H1 (cell line): ENCODE data around the gene GSTM2. TPM values are rescaled to one million over a fixed set of nuclear protein-coding genes. Genes with fewer than 3 reads are reported as not detected.

Experiments
- CTCF ChIA-PET: fragments of 300-600 bp; sonication (Branson Sonifier 250); formaldehyde crosslinking; loops from one replicate; lab custom pipeline; 2021; ENCODE audit not compliant: partially characterized antibody; lab: Charles Lee
- POLR2A ChIA-PET: fragments of 300-600 bp; sonication (Branson Sonifier 250); formaldehyde crosslinking; loops from one replicate; lab custom pipeline; 2021; ENCODE audit warnings: inconsistent platforms; ENCODE audit not compliant: partially characterized antibody; lab: Charles Lee
- DNase-seq, 2 experiments: peaks; one replicate each; pipeline versions ENCODE4 v3.0.0 to v3.0.0-alpha.2; 2010 to 2022; ENCODE audit warnings: low spot score in 2 of 2, low read depth in 1 of 2, mixed read lengths in 1 of 2
- FAIRE-seq: peaks from 2 replicates; lab custom pipeline; 2011; peaks lifted over from hg19 to GRCh38; lab: Jason Lieb, UNC
- H2AFZ ChIP-seq: 2 replicates; pipeline ENCODE4 v1.8.1; 2012; ENCODE audit warnings: low read length, inconsistent platforms
- H2AK5ac ChIP-seq: 2 replicates; pipeline ENCODE4 v1.6.1; 2013; ENCODE audit warnings: low read depth, low read length
- H2BK120ac ChIP-seq: replicated peaks from 2 replicates; pipeline ENCODE3; 2013; ENCODE audit warnings: low read depth, low read length, inconsistent platforms
- H2BK12ac ChIP-seq: 2 replicates; pipeline ENCODE4 v1.6.1; 2013; ENCODE audit warnings: low read depth, low read length
- H2BK15ac ChIP-seq: 2 replicates; pipeline ENCODE4 v1.6.1; 2013; ENCODE audit warnings: low read length
- H2BK20ac ChIP-seq: 2 replicates; pipeline ENCODE4 v1.6.1; 2013; ENCODE audit warnings: low read length
- H2BK5ac ChIP-seq: 2 replicates; pipeline ENCODE4 v1.6.1; 2013; ENCODE audit warnings: low read depth, low read length
- H3K14ac ChIP-seq: 2 replicates; pipeline ENCODE4 v1.6.1; 2013; ENCODE audit warnings: inconsistent platforms; ENCODE audit not compliant: insufficient read length
- H3K18ac ChIP-seq: 2 replicates; pipeline ENCODE4 v1.6.1; 2013; ENCODE audit warnings: low read length; ENCODE audit errors: extremely low read depth
- H3K23ac ChIP-seq: 2 replicates; pipeline ENCODE4 v1.6.1; 2013; ENCODE audit warnings: inconsistent platforms; ENCODE audit not compliant: insufficient read length
- H3K23me2 ChIP-seq: 2 replicates; pipeline ENCODE4 v1.6.1; 2013; ENCODE audit warnings: low read depth, low read length
- H3K27ac ChIP-seq: 2 replicates; pipeline ENCODE4 v1.6.1; 2011; ENCODE audit warnings: low read depth, low read length, inconsistent platforms
- H3K27me3 ChIP-seq, 4 experiments: replicated peaks in 1 of 4; 1 replicate in 1 of 4; 2 replicates in 3 of 4; pipeline versions ENCODE4 v1.6.1 to v1.8.1; 2011 to 2013; ENCODE audit warnings: low read length in 3 of 4, mild to moderate bottlenecking in 3 of 4, inconsistent platforms in 2 of 4, mixed read lengths in 2 of 4, moderate library complexity in 1 of 4; ENCODE audit not compliant: control insufficient read depth in 3 of 4, insufficient read depth in 3 of 4; ENCODE audit errors: extremely low read depth in 1 of 4
- H3K36me3 ChIP-seq, 4 experiments: 2 replicates each; pipeline versions ENCODE4 v1.6.1 to v1.8.1; 2011 to 2013; ENCODE audit warnings: mild to moderate bottlenecking in 4 of 4, low read length in 3 of 4, moderate library complexity in 2 of 4, control low read depth in 1 of 4, inconsistent platforms in 1 of 4; ENCODE audit not compliant: insufficient read depth in 4 of 4, control insufficient read depth in 2 of 4
- H3K4ac ChIP-seq: replicated peaks from 2 replicates; pipeline ENCODE3; 2013; ENCODE audit warnings: low read length, low read depth, mixed read lengths, inconsistent platforms; ENCODE audit not compliant: insufficient read length
- H3K4me1 ChIP-seq, 4 experiments: replicated peaks in 1 of 4; 1 replicate in 1 of 4; 2 replicates in 3 of 4; pipeline versions ENCODE4 v1.6.1 to v1.8.1; 2011 to 2013; ENCODE audit warnings: low read length in 3 of 4, inconsistent platforms in 2 of 4, mixed read lengths in 1 of 4; ENCODE audit not compliant: insufficient read depth in 4 of 4, control insufficient read depth in 3 of 4
- H3K4me2 ChIP-seq, 2 experiments: 2 replicates each; pipeline versions ENCODE4 v1.6.1 to v1.8.1; 2011 to 2013; ENCODE audit warnings: low read depth in 2 of 2, low read length in 2 of 2, control low read depth in 1 of 2, inconsistent platforms in 1 of 2, mild to moderate bottlenecking in 1 of 2; ENCODE audit not compliant: insufficient read depth in 1 of 2
- H3K4me3 ChIP-seq, 4 experiments: fragments of 200-600, 300-600 bp in 1 of 4; sonication (generic), shearing (Covaris generic), sonication (Bioruptor Twin) in 1 of 4; 2 replicates each; pipeline versions ENCODE4 v1.5.1 to v1.8.1; 2011 to 2016; ENCODE audit warnings: low read length in 4 of 4, low read depth in 3 of 4, control low read depth in 2 of 4, inconsistent platforms in 2 of 4, mild to moderate bottlenecking in 2 of 4, mixed read lengths in 1 of 4, moderate library complexity in 1 of 4; ENCODE audit not compliant: insufficient read depth in 2 of 4; ENCODE audit errors: extremely low read depth in 1 of 4
- H3K56ac ChIP-seq: replicated peaks from 2 replicates; pipeline ENCODE3; 2013; ENCODE audit warnings: low read depth, mild to moderate bottlenecking, mixed read lengths, low read length, inconsistent platforms; ENCODE audit not compliant: insufficient read length
- H3K79me1 ChIP-seq: 2 replicates; pipeline ENCODE4 v1.6.1; 2013; ENCODE audit warnings: low read depth, low read length, control low read depth
- H3K79me2 ChIP-seq, 2 experiments: 2 replicates each; pipeline versions ENCODE4 v1.6.1 to v1.8.1; 2012 to 2013; ENCODE audit warnings: low read length in 2 of 2, mild to moderate bottlenecking in 2 of 2, inconsistent platforms in 1 of 2; ENCODE audit not compliant: insufficient read depth in 2 of 2, control insufficient read depth in 1 of 2
- H3K9ac ChIP-seq, 4 experiments: replicated peaks in 1 of 4; 1 replicate in 1 of 4; 2 replicates in 3 of 4; pipeline versions ENCODE4 v1.6.1 to v1.8.1; 2011 to 2013; ENCODE audit warnings: low read depth in 3 of 4, low read length in 3 of 4, control low read depth in 2 of 4, mild to moderate bottlenecking in 2 of 4, moderate library complexity in 2 of 4, inconsistent platforms in 1 of 4; ENCODE audit errors: extremely low read depth in 1 of 4
- H3K9me3 ChIP-seq, 2 experiments: 2 replicates each; pipeline versions ENCODE4 v1.6.1 to v1.8.1; 2012 to 2013; ENCODE audit warnings: mild to moderate bottlenecking in 2 of 2, moderate library complexity in 2 of 2, control low read depth in 1 of 2, inconsistent platforms in 1 of 2, low read depth in 1 of 2, low read length in 1 of 2, mixed read lengths in 1 of 2; ENCODE audit not compliant: insufficient read depth in 2 of 2
- H4K20me1 ChIP-seq, 2 experiments: replicated peaks in 1 of 2; 2 replicates each; pipeline versions ENCODE3 to v1.8.1; 2011 to 2013; ENCODE audit warnings: inconsistent platforms in 2 of 2, low read length in 2 of 2, mild to moderate bottlenecking in 1 of 2; ENCODE audit not compliant: insufficient read depth in 2 of 2, control insufficient read depth in 1 of 2
- H4K5ac ChIP-seq: 2 replicates; pipeline ENCODE4 v1.6.1; 2013; ENCODE audit warnings: low read length, low read depth, mixed read lengths, inconsistent platforms; ENCODE audit not compliant: insufficient read length
- H4K8ac ChIP-seq: 2 replicates; pipeline ENCODE4 v1.8.0; 2013; ENCODE audit warnings: mild to moderate bottlenecking, moderate library complexity, low read length, inconsistent platforms; ENCODE audit not compliant: insufficient read depth; ENCODE audit errors: extremely low read depth
- H4K91ac ChIP-seq: replicated peaks from 2 replicates; pipeline ENCODE3; 2013; ENCODE audit warnings: low read length, mixed read lengths, inconsistent platforms; ENCODE audit not compliant: insufficient read length
- CREB1 ChIP-seq: IDR thresholded peaks from 2 replicates; pipeline ENCODE4 v1.6.1; 2012; ENCODE audit warnings: inconsistent platforms
- EP300 ChIP-seq, 2 experiments: IDR thresholded peaks; 1 replicate in 1 of 2; 2 replicates in 1 of 2; pipeline ENCODE4 v1.6.1; 2011 to 2012; ENCODE audit warnings: low read depth in 2 of 2, low read length in 2 of 2, mild to moderate bottlenecking in 2 of 2, borderline replicate concordance in 1 of 2, inconsistent platforms in 1 of 2, moderate library complexity in 1 of 2
- GTF2F1 ChIP-seq: IDR thresholded peaks from 2 replicates; pipeline ENCODE4 v1.6.1; 2012; ENCODE audit warnings: low read depth, low read length, improper control_type of control experiment, borderline replicate concordance
- KDM5A ChIP-seq: fragments of 200-600 bp; IDR thresholded peaks from 2 replicates; pipeline ENCODE4 v1.7.1; 2012; ENCODE audit warnings: mild to moderate bottlenecking, low read length, inconsistent platforms, mixed read lengths
- PHF8 ChIP-seq: fragments of 200-600 bp; sonication (generic); conservative IDR thresholded peaks from 2 replicates; pipeline ENCODE4 v1.7.1; 2012; ENCODE audit warnings: low read depth, mild to moderate bottlenecking, inconsistent platforms, low read length, moderate library complexity
- RAD21 ChIP-seq, 2 experiments: IDR thresholded peaks in 1 of 2; conservative IDR thresholded peaks in 1 of 2; 2 replicates each; pipeline ENCODE4 v1.6.1; 2011; ENCODE audit warnings: low read depth in 2 of 2, low read length in 2 of 2, improper control_type of control experiment in 1 of 2, inconsistent platforms in 1 of 2, mild to moderate bottlenecking in 1 of 2, moderate library complexity in 1 of 2
- RXRA ChIP-seq: IDR thresholded peaks from 2 replicates; pipeline ENCODE4 v1.6.1; 2011; ENCODE audit warnings: low read depth, mild to moderate bottlenecking, low read length, moderate library complexity; ENCODE audit not compliant: insufficient read depth
- SIRT6 ChIP-seq: IDR thresholded peaks from one replicate; pipeline ENCODE4 v1.7.1; 2012; ENCODE audit warnings: low read length, inconsistent platforms
- SP1 ChIP-seq: IDR thresholded peaks from 2 replicates; pipeline ENCODE4 v1.6.1; 2011; ENCODE audit warnings: low read depth, low read length
- SRF ChIP-seq: IDR thresholded peaks from 2 replicates; pipeline ENCODE4 v1.6.1; 2011; ENCODE audit warnings: mild to moderate bottlenecking, low read depth, low read length, moderate library complexity
- TBP ChIP-seq: IDR thresholded peaks from 2 replicates; pipeline ENCODE4 v1.6.1; 2011; ENCODE audit warnings: low read depth, low read length, improper control_type of control experiment
- WGBS, 2 experiments: shearing (Covaris generic) in 1 of 2; methylation state at CpG; one replicate each; pipeline versions ENCODE4 v1.1.6 to v1.1.7; 2013 to 2015; ENCODE audit warnings: low lambda C conversion rate in 2 of 2, mixed read lengths in 2 of 2, inconsistent platforms in 1 of 2, low coverage in 1 of 2, missing lambda C conversion rate in 1 of 2; ENCODE audit not compliant: insufficient replicate concordance in 2 of 2, insufficient coverage in 1 of 2, insufficient read length in 1 of 2; ENCODE audit errors: extremely low coverage in 1 of 2, missing lambda C conversion rate in 1 of 2; 5-methylcytosine and 5-hydroxymethylcytosine counted together
- polyA plus RNA-seq, 7 experiments: library from polyadenylated mRNA; depleted of rRNA in 3 of 7; stranded (reverse) in 5 of 7; unstranded in 2 of 7; fragments of >200 nt in 5 of 7; fragments of 200-250 nt in 2 of 7; gene quantifications; 1 replicate in 5 of 7; 2 replicates in 1 of 7; 4 replicates in 1 of 7; pipeline versions ENCODE4 v1.2.1 to v1.2.3, GENCODE V29; 2011 to 2013; ENCODE audit warnings: missing spikeins in 2 of 7, mixed read lengths in 2 of 7
- total RNA-seq: library from RNA; stranded (reverse); fragmentation: NEBNext Ultra II Directional; extraction: Animal tissue kit (Norgen Biotek cat#: 25700); gene quantifications from 2 replicates; pipeline ENCODE4 v1.2.1, GENCODE V29; 2021
- TF ChIP-seq, protein P1 (sequence below): IDR thresholded peaks from 2 replicates; pipeline ENCODE4 v1.6.1; 2012; ENCODE audit warnings: inconsistent platforms
- TF ChIP-seq, protein P2 (sequence below): IDR thresholded peaks from 2 replicates; pipeline ENCODE4 v1.6.1; 2011; ENCODE audit warnings: low read length, improper control_type of control experiment

The GSTM2 gene
- total and polyA plus RNA-seq, 2 of the 8 experiments (the other 6 are each of a cell fraction or from before 2014, with no cell fraction given), result 9.6 to 23.1 TPM

DNA sequence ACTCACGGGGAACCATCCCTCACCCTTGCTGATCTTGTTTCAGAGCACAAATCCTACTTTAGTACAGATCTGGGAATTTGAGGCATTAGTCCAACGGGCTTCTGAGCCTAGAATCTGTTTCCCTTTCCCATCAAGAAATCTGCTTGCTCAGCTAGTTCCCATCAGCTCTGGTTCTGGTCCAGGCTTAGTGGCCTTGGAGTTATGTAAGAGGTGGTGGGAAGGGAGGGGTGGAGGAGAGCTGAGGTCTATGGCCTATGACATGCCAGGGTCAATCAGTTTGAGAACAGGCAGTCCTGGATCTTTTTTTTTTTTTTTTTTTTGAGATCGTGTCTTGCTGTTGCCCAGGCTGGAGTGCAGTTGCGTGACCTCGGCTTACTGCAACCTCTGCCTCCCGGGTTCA lies 23.9 kb downstream of the GSTM2 start:
- Histone ChIP-seq H3K27me3 (no peaks in the 10 kb centered on the region), H3K56ac (no peak overlapping the region), H2BK20ac (no peak overlapping the region), H3K4me3 (no peak overlapping the region), H3K9me3 (no peaks in the 10 kb centered on the region), H2BK15ac (no peak overlapping the region), H3K23ac (no peak overlapping the region), H3K4me1 (peaks cover 0 to 5% (median 3%) of the 10 kb centered on the region in 4 experiments; a peak in 3 of 7 replicates), H2BK5ac (no peak overlapping the region), H2BK120ac (no peak overlapping the region), H3K4me2 (no peak overlapping the region), H2BK12ac (no peak overlapping the region), H2AK5ac (no peak overlapping the region), H3K79me1 (no peaks in the 10 kb centered on the region), H4K91ac (no peak overlapping the region), H4K8ac (no peak overlapping the region), H3K14ac (no peak overlapping the region), H3K18ac (no peak overlapping the region), H3K79me2 (no peaks in the 10 kb centered on the region), H3K27ac (no peak overlapping the region), H3K4ac (no peak overlapping the region), H3K36me3 (no peaks in the 10 kb centered on the region), H3K9ac (peak overlapping the region in 1 of 4 experiments; percentile 10; a peak in 1 of 7 replicates), H3K23me2 (peaks cover 4% of the 10 kb centered on the region; the same call in 1 of the 2 replicates), H2AFZ (no peak overlapping the region), H4K20me1 (no peaks in the 10 kb centered on the region), H4K5ac (no peak overlapping the region)
- CTCF ChIA-PET, result interaction anchor here (1.0 to 5.4 kb wide), 2 partner anchors 50 to 82 kb away, joined by 3 to 60 read pairs; no protein-coding TSS in a partner anchor
- FAIRE-seq (no peak), DNase-seq (no peak)
- 95% methylated on average over 5 of the region's 6 CpGs; no CpG with 5 or more reads in 1 of the 2 experiments for WGBS, 2 experiments
- POLR2A ChIA-PET, result no interaction called here
- TF ChIP-seq RAD21 (IDR thresholded peaks at IDR 0.05 in 1 of 2, conservative IDR thresholded peaks at IDR 0.05 in 1 of 2; ENCODE audit: low read depth in 2 of 2, low read length in 2 of 2) (no peak), EP300 (IDR thresholded peaks at IDR 0.05; ENCODE audit: borderline replicate concordance in 1 of 2, low read depth in 2 of 2, low read length in 2 of 2) (no peak), SIRT6 (no peak), KDM5A (no peak), CREB1 (no peak), PHF8 (no peak), RXRA (no peak), SP1 (no peak), SRF (no peak), GTF2F1 (no peak), TBP (no peak)
- TF ChIP-seq, protein P1, sequence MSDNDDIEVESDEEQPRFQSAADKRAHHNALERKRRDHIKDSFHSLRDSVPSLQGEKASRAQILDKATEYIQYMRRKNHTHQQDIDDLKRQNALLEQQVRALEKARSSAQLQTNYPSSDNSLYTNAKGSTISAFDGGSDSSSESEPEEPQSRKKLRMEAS, result no peak
- TF ChIP-seq, protein P2, sequence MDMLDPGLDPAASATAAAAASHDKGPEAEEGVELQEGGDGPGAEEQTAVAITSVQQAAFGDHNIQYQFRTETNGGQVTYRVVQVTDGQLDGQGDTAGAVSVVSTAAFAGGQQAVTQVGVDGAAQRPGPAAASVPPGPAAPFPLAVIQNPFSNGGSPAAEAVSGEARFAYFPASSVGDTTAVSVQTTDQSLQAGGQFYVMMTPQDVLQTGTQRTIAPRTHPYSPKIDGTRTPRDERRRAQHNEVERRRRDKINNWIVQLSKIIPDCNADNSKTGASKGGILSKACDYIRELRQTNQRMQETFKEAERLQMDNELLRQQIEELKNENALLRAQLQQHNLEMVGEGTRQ, result no peak
